SK-N-MC (cell line): Measurements from ENCODE around the gene CMIP.

Experiments used
- DNase-seq: peaks from one replicate; pipeline ENCODE4 v3.0.0-alpha.2; 2011; ENCODE audit warnings: low read depth, low spot score
- H3K27ac ChIP-seq: fragments of 200-600 bp; sonication (generic); 2 replicates; pipeline ENCODE4 v1.5.1; 2016; ENCODE audit warnings: mixed run types
- H3K36me3 ChIP-seq: fragments of 200-600 bp; sonication (generic); 2 replicates; pipeline ENCODE4 v1.6.1; 2017; ENCODE audit warnings: antibody characterized with exemption, low read length, mixed read lengths; ENCODE audit not compliant: insufficient read depth
- H3K4me3 ChIP-seq: fragments of 200-600 bp; sonication (generic); 2 replicates; pipeline ENCODE4 v1.5.1; 2016
- H3K9ac ChIP-seq: fragments of 200-600 bp; sonication (generic); 2 replicates; pipeline ENCODE4 v1.8.0; 2017; ENCODE audit warnings: mixed run types, mixed read lengths; ENCODE audit not compliant: insufficient read length
- H3K9me3 ChIP-seq: fragments of 200-600 bp; sonication (generic); 2 replicates; pipeline ENCODE4 v1.6.1; 2017; ENCODE audit warnings: low read depth, mild to moderate bottlenecking, antibody characterized with exemption, low read length, moderate library complexity, mixed read lengths
- EZH2 ChIP-seq: fragments of 200-600 bp; sonication (generic); IDR thresholded peaks from one replicate; pipeline ENCODE4 v1.6.1; 2017; ENCODE audit warnings: antibody characterized with exemption
- FOXP2 ChIP-seq: optimal IDR thresholded peaks from 2 replicates; pipeline ENCODE3; 2011; ENCODE audit warnings: mild to moderate bottlenecking, moderate library complexity; ENCODE audit not compliant: insufficient read depth; ENCODE audit errors: extremely low read length, control extremely low read depth
- POLR2AphosphoS5 ChIP-seq: IDR thresholded peaks from 2 replicates; pipeline ENCODE4 v1.6.1; 2012; ENCODE audit warnings: mild to moderate bottlenecking, low read depth, low read length, borderline replicate concordance

CMIP gene

DNA sequence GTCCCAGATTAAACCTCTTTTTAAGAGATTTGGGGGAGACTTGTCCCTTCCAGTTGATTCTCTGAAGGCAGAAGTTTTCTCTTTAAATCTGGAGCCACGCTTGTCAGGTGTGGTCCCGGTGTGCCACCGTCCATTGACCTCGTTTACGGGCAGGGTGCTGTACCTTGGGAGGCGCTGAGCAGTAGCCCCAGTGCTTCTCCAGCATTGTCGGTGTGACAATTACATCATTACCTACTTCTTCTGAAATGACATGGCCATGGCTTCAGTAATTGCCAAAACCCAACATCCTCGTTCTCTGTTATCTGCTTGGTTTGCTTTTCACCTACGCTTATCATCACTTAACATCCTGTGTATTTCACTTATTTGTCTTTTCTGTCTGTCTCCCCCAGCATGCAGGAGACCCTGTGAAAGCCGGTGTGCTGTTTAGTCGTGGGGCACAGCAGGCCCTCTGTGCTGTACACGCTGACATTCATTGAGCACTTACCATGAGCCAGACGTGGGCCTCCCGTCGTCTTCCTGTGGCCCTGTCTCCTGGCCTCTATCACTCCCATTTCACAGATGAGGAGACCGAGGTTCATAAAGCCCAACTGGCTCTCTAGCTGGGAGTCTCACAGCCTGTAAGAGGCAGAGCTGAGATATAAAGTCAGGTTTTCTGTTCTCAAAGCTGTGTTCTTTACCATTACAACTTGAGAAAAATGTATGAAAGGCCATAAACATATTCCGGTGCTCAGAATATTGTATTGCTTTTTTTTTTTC lies 143.9 kb downstream of the CMIP start:
- H3K27ac ChIP-seq: no peak overlapping the region
- H3K4me3 ChIP-seq: no peak overlapping the region
- no peak for DNase-seq
- no peak for TF ChIP-seq POLR2AphosphoS5
- no peak for TF ChIP-seq EZH2
- TF ChIP-seq FOXP2: no peak
- no peak overlapping the region for H3K9ac ChIP-seq
- no peaks in the 10 kb centered on the region for H3K9me3 ChIP-seq
- no peaks in the 10 kb centered on the region for H3K36me3 ChIP-seq

DNA sequence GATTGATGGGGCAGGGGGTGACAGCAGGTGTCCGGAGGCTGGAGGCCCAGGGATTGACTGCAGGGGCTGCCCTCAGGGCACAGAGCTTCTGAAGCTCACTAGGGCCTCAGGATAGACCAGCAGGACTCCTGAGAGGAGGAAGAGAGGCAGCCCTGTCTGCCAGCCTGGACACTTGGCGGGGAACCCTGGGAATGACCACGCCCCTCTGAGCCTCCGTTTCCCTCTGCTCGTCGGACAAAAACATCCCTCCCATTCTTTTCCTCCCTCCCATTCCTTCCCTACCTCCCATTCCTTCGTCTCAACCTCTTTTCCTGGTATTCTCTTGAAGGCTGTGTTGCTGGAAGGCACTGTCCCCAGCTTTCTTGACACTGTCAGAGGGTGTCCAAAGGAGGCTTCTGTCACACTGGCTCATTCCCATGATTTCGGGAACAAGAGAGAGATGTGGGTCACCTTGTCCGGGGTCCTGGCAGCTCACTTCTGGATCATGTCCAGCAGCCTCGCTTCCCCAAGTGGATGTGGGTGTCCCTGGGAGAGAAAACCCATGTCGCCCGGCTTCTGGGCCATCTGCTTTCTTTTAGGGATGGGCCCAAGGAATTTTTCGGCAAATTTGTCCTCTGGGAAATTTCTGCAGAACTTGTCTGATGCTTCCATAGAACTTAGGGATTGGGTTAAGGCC lies 145.5 kb downstream of the CMIP start:
- Histone ChIP-seq H3K36me3 (no peaks in the 10 kb centered on the region), H3K9ac (no peak overlapping the region), H3K4me3 (no peak overlapping the region), H3K27ac (no peak overlapping the region), H3K9me3 (no peaks in the 10 kb centered on the region)
- no peak for DNase-seq
- TF ChIP-seq FOXP2 (no peak), POLR2AphosphoS5 (no peak), EZH2 (no peak)

DNA sequence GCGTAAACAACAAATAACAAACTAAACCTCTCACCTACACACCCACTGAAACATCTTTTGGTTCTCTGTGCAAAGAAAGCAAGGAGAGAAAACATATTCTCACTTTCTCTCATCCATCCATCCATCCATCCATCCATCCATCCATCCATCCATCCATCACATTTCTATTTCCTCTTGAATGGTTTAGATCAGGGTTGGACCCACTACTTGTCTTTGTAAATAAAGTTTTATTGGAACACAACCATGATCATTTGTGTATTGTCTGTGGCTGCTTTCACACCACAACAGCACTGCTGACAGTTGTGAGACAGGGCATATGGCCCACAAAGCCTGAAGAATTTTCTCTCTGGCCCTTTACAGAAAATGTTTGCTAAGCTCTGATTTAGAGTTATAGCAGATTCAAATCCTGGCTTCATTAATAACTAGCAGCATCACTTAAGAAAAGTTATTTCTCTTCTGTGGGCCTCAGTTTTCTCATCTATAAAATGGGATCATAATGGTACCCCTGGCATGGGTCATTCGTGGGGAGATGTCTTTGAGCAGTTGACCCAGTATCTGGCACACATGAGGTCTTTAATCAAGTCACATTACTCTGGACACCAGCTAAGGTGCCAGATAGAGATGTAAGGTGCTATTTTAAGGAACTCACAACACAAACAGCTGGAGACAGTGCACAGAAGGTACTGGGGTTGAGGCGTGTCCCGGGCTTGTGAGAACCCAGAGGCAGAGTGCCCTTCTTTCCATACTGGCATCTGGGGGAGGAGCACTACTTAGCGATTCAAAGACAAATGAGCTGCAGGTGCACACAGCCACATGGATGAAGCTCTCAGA lies 146.3 kb downstream of the CMIP start:
- H3K9ac ChIP-seq: no peak overlapping the region
- H3K4me3 ChIP-seq: no peak overlapping the region
- TF ChIP-seq EZH2: no peak
- no peak for TF ChIP-seq POLR2AphosphoS5
- no peak for TF ChIP-seq FOXP2
- H3K36me3 ChIP-seq: no peaks in the 10 kb centered on the region
- DNase-seq: no peak
- H3K9me3 ChIP-seq: no peaks in the 10 kb centered on the region
- no peak overlapping the region for H3K27ac ChIP-seq

DNA sequence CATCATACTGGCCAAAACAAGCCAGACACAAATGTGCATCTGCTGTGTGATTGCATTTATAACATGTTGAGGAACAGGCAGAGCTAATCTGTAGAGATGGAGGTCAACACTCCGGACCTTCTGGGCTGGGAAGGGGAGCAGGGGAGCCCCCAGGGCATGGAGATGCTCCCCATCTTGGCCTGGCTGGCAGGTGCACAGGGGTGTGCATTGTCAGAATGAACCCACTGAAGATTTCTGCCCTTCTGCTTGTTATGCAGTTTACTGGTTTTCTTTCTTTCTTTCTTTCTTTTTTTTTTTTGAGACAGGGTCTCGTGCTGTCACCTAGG lies 146.9 kb downstream of the CMIP start:
- Histone ChIP-seq H3K36me3 (no peaks in the 10 kb centered on the region), H3K4me3 (no peak overlapping the region), H3K27ac (no peak overlapping the region), H3K9ac (no peak overlapping the region), H3K9me3 (no peaks in the 10 kb centered on the region)
- TF ChIP-seq POLR2AphosphoS5: no peak
- TF ChIP-seq FOXP2: no peak
- TF ChIP-seq EZH2: no peak
- no peak for DNase-seq

DNA sequence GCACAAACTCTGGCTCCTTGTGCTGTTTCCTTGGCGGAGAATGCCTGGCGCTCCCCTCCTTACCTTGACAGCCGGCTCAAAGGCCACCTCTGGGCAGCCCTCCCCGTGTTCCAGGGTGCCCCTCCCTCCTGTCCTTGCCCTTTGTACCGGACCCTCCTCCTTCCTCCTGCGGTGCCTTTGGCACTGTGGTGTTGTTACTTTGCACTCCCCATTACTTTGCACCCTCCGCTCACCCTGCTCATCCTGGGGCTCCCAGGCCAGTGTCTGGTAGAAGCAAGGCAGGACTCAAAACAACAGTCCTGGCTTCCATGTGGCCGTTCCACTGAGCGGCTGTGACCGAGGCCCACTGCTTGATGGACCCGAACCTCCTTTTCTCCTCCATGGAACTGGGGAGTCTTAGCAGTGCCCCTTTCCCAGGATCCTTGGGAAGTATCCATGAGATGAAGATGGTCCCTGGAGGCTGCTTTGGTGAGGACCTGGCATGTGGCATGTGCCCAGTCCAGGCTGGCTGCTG lies 147.8 kb downstream of the CMIP start:
- H3K36me3 ChIP-seq: no peaks in the 10 kb centered on the region
- DNase-seq: no peak
- H3K4me3 ChIP-seq: no peak overlapping the region
- no peak overlapping the region for H3K27ac ChIP-seq
- H3K9ac ChIP-seq: no peak overlapping the region
- H3K9me3 ChIP-seq: no peaks in the 10 kb centered on the region
- no peak for TF ChIP-seq POLR2AphosphoS5

DNA sequence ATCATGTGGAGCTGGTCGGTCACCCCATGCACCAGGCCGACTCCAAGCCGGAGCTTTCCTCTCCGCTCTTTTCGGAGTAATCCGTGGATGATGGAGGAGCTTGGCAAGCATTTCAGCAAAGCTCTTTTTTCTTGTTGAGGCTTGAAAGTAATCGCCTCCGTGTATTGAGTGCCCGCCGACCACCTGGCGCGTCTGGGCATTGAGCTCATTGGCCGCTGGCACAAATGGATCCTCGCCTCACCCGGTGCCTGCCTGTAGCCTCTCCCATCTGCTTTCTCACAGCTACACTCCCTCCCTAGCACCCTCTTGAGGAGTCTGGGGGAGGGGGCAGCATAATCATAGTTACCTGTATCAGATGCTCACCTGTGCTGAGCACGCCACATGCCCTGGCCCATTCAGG lies 148.9 kb downstream of the CMIP start:
- Histone ChIP-seq H3K9ac (no peak overlapping the region), H3K27ac (no peak overlapping the region), H3K4me3 (no peak overlapping the region), H3K9me3 (no peaks in the 10 kb centered on the region), H3K36me3 (no peaks in the 10 kb centered on the region)
- TF ChIP-seq EZH2: no peak
- no peak for DNase-seq

DNA sequence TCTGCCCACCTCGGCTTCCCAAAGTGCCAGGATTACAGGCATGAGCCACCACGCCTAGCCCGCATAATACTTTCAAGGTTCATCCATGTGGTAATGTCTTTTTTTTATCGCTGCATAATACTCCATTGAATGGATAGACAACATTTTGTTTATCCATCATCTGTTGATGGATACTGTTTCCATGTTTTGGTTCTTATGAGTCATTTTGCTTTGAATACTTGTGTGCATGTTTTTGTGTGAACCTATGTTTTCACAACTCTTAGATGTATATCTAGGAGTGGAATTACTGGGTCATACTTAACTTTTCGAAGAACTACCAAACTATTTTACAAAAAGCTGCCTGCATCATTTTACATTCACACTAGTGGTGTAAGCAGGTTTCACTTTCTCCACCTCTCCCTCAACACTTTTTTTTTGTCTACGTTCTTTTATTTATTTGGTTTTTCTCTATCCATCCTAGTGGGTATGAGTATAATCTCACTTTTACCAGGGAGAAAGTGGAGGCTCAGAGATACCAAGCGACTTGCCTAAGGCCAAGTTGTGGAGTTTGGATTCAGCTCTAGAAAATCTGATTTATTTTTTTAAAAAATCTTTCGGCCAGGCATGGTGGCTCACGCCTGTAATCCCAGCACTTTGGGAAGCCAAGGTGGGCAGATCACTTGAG lies 151.2 kb downstream of the CMIP start:
- H3K36me3 ChIP-seq: no peaks in the 10 kb centered on the region
- no peak overlapping the region for H3K4me3 ChIP-seq
- no peaks in the 10 kb centered on the region for H3K9me3 ChIP-seq
- H3K9ac ChIP-seq: no peak overlapping the region
- TF ChIP-seq FOXP2: no peak
- no peak for TF ChIP-seq POLR2AphosphoS5
- no peak for TF ChIP-seq EZH2
- no peak overlapping the region for H3K27ac ChIP-seq
- DNase-seq: no peak

DNA sequence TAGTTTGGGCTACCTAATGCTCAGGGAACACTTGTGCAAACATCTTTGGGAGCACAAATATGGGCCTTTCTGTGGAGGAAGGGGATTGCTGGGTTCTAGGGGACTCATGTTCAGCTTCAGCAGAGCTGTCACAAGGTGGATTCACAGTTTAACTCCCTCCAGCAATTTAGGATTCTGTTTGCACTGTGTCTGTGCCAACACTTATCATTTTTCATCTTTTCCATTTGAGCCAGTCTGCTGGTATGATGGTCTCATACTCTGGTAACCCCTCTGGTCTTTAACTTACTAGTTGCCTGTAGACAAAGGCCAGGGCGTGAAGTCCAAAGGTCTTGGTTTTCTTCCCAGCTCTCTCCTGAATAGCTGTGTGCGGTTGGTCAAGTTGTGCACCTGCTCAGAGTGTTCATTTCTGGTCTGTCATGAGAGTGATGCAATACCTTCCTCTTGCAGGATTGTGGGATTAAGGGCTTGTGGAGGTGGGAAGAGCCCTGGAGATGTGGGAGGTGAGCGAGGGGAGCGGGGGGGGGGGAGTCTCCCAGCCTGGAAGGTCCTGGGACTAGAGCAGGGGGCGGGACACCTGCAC lies 152.6 kb downstream of the CMIP start:
- no peaks in the 10 kb centered on the region for H3K9me3 ChIP-seq
- TF ChIP-seq POLR2AphosphoS5 (no peak), FOXP2 (no peak), EZH2 (no peak)
- DNase-seq: no peak
- no peaks in the 10 kb centered on the region for H3K36me3 ChIP-seq
- no peak overlapping the region for H3K4me3 ChIP-seq
- H3K9ac ChIP-seq: no peak overlapping the region
- H3K27ac ChIP-seq: no peak overlapping the region
